Measurements from ENCODE around the gene RAVER2. TPM values are rescaled to one million over a fixed set of nuclear protein-coding genes. Genes with fewer than 3 reads are reported as not detected.

RAVER2 gene
- total and polyA plus RNA-seq, 2 experiments from 2014 or later = 7.8 to 24.6 TPM

DNA sequence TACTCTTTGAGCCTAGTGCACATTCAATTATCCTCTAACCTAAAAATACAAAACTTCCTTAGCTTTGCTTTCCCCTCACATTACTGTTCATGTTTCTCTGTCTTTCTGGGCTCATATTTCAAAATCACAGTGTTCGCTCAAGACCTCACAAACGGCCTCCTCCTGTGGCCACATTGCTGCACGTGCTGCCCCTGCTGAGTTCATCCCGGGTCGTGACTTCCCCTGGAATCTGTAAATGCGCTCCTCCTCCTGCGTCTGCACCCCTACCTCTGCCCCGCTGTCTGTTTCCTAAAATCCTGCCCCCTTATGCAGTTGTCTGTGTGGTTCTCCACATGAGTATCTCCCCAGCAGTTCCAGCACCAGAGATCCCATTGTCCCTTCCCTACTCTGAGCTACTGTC, 45.5 kb upstream of the RAVER2 start:
- Histone ChIP-seq H3K4me1 (ENCODE audit: insufficient read depth) (no peaks in the 10 kb centered on the region), H3K27ac (ENCODE audit: low read depth) (no peak overlapping the region), H3K9me2 (ENCODE audit: insufficient read depth) (no peaks in the 10 kb centered on the region), H3K27me3 (ENCODE audit: insufficient read depth) (no peaks in the 10 kb centered on the region), H3K79me2 (replicated peaks; ENCODE audit: insufficient read depth) (no peaks in the 10 kb centered on the region), H3K4me3 (no peak overlapping the region), H4K20me1 (replicated peaks; ENCODE audit: insufficient read depth) (no peaks in the 10 kb centered on the region), H3K36me3 (ENCODE audit: insufficient read depth) (no peaks in the 10 kb centered on the region; the same call in 1 of the 2 replicates), H3F3A (replicated peaks; ENCODE audit: low read depth) (no peaks in the 10 kb centered on the region), H3K4me2 (no peak overlapping the region), H2AFZ (peak overlapping the region; percentile 43; the same call in 1 of the 2 replicates)
- Mint-ChIP-seq H3K4me1 (peaks cover 9% of the 10 kb centered on the region), H3K36me3 (ENCODE audit: low read depth) (no peaks in the 10 kb centered on the region), H3K27ac (no peak overlapping the region; the same call in 1 of the 2 replicates), H3K4me3 (no peak overlapping the region), H3K27me3 (ENCODE audit: insufficient read depth, low read depth, poor library complexity) (peaks cover 6% of the 10 kb centered on the region), H3K9me3 (no peaks in the 10 kb centered on the region; the same call in 2 of the 3 replicates)
- peak; percentile 49 for ATAC-seq
- DNase-seq (ENCODE audit: low spot score) = peak; percentile 30
- TF ChIP-seq JUNB (IDR thresholded peaks at IDR 0.05; ENCODE audit: unreplicated experiment) (no peak), STAT1 (IDR thresholded peaks at IDR 0.05; ENCODE audit: unreplicated experiment) (no peak), EZH2phosphoT487 (IDR thresholded peaks at IDR 0.05; ENCODE audit: unreplicated experiment) (no peak), EZH2 (IDR thresholded peaks at IDR 0.05; ENCODE audit: low read depth, unreplicated experiment) (no peak), CREB1 (CRISPR knock-in tag; IDR thresholded peaks at IDR 0.05; ENCODE audit: low read depth) (no peak), ZNF331 (CRISPR knock-in tag; IDR thresholded peaks at IDR 0.05; ENCODE audit: low read depth) (no peak), ZNF114 (CRISPR knock-in tag; IDR thresholded peaks at IDR 0.05) (no peak), POLR2AphosphoS5 (IDR thresholded peaks at IDR 0.05; ENCODE audit: low read depth) (no peak), ETS1 (IDR thresholded peaks at IDR 0.05) (no peak), NANOG (IDR thresholded peaks at IDR 0.05; ENCODE audit: borderline replicate concordance) (no peak)
- TF ChIP-seq, protein P1, sequence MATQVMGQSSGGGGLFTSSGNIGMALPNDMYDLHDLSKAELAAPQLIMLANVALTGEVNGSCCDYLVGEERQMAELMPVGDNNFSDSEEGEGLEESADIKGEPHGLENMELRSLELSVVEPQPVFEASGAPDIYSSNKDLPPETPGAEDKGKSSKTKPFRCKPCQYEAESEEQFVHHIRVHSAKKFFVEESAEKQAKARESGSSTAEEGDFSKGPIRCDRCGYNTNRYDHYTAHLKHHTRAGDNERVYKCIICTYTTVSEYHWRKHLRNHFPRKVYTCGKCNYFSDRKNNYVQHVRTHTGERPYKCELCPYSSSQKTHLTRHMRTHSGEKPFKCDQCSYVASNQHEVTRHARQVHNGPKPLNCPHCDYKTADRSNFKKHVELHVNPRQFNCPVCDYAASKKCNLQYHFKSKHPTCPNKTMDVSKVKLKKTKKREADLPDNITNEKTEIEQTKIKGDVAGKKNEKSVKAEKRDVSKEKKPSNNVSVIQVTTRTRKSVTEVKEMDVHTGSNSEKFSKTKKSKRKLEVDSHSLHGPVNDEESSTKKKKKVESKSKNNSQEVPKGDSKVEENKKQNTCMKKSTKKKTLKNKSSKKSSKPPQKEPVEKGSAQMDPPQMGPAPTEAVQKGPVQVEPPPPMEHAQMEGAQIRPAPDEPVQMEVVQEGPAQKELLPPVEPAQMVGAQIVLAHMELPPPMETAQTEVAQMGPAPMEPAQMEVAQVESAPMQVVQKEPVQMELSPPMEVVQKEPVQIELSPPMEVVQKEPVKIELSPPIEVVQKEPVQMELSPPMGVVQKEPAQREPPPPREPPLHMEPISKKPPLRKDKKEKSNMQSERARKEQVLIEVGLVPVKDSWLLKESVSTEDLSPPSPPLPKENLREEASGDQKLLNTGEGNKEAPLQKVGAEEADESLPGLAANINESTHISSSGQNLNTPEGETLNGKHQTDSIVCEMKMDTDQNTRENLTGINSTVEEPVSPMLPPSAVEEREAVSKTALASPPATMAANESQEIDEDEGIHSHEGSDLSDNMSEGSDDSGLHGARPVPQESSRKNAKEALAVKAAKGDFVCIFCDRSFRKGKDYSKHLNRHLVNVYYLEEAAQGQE (IDR thresholded peaks at IDR 0.05; ENCODE audit: unreplicated experiment) = no peak
- TF ChIP-seq, protein P2, sequence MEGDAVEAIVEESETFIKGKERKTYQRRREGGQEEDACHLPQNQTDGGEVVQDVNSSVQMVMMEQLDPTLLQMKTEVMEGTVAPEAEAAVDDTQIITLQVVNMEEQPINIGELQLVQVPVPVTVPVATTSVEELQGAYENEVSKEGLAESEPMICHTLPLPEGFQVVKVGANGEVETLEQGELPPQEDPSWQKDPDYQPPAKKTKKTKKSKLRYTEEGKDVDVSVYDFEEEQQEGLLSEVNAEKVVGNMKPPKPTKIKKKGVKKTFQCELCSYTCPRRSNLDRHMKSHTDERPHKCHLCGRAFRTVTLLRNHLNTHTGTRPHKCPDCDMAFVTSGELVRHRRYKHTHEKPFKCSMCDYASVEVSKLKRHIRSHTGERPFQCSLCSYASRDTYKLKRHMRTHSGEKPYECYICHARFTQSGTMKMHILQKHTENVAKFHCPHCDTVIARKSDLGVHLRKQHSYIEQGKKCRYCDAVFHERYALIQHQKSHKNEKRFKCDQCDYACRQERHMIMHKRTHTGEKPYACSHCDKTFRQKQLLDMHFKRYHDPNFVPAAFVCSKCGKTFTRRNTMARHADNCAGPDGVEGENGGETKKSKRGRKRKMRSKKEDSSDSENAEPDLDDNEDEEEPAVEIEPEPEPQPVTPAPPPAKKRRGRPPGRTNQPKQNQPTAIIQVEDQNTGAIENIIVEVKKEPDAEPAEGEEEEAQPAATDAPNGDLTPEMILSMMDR (conservative IDR thresholded peaks at IDR 0.05; ENCODE audit: low read depth in 2 of 2) = no peak
- TF ChIP-seq, protein P3, sequence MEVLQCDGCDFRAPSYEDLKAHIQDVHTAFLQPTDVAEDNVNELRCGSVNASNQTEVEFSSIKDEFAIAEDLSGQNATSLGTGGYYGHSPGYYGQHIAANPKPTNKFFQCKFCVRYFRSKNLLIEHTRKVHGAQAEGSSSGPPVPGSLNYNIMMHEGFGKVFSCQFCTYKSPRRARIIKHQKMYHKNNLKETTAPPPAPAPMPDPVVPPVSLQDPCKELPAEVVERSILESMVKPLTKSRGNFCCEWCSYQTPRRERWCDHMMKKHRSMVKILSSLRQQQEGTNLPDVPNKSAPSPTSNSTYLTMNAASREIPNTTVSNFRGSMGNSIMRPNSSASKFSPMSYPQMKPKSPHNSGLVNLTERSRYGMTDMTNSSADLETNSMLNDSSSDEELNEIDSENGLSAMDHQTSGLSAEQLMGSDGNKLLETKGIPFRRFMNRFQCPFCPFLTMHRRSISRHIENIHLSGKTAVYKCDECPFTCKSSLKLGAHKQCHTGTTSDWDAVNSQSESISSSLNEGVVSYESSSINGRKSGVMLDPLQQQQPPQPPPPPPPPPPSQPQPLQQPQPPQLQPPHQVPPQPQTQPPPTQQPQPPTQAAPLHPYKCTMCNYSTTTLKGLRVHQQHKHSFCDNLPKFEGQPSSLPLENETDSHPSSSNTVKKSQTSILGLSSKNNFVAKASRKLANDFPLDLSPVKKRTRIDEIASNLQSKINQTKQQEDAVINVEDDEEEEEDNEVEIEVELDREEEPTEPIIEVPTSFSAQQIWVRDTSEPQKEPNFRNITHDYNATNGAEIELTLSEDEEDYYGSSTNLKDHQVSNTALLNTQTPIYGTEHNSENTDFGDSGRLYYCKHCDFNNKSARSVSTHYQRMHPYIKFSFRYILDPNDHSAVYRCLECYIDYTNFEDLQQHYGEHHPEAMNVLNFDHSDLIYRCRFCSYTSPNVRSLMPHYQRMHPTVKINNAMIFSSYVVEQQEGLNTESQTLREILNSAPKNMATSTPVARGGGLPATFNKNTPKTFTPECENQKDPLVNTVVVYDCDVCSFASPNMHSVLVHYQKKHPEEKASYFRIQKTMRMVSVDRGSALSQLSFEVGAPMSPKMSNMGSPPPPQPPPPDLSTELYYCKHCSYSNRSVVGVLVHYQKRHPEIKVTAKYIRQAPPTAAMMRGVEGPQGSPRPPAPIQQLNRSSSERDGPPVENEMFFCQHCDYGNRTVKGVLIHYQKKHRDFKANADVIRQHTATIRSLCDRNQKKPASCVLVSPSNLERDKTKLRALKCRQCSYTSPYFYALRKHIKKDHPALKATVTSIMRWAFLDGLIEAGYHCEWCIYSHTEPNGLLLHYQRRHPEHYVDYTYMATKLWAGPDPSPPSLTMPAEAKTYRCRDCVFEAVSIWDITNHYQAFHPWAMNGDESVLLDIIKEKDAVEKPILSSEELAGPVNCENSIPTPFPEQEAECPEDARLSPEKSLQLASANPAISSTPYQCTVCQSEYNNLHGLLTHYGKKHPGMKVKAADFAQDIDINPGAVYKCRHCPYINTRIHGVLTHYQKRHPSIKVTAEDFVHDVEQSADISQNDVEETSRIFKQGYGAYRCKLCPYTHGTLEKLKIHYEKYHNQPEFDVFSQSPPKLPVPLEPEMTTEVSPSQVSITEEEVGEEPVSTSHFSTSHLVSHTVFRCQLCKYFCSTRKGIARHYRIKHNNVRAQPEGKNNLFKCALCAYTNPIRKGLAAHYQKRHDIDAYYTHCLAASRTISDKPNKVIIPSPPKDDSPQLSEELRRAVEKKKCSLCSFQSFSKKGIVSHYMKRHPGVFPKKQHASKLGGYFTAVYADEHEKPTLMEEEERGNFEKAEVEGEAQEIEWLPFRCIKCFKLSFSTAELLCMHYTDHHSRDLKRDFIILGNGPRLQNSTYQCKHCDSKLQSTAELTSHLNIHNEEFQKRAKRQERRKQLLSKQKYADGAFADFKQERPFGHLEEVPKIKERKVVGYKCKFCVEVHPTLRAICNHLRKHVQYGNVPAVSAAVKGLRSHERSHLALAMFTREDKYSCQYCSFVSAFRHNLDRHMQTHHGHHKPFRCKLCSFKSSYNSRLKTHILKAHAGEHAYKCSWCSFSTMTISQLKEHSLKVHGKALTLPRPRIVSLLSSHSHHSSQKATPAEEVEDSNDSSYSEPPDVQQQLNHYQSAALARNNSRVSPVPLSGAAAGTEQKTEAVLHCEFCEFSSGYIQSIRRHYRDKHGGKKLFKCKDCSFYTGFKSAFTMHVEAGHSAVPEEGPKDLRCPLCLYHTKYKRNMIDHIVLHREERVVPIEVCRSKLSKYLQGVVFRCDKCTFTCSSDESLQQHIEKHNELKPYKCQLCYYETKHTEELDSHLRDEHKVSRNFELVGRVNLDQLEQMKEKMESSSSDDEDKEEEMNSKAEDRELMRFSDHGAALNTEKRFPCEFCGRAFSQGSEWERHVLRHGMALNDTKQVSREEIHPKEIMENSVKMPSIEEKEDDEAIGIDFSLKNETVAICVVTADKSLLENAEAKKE (CRISPR knock-in tag; IDR thresholded peaks at IDR 0.05) = no peak

Data from GM23338 (cell line).